Brain pericyte (primary cell): Measurements from ENCODE around the gene ATP13A5.

Experiments
- DNase-seq: peaks from one replicate; pipeline ENCODE4 v3.0.0-alpha.2; 2012; ENCODE audit warnings: low read depth, low spot score

ATP13A5 gene

DNA sequence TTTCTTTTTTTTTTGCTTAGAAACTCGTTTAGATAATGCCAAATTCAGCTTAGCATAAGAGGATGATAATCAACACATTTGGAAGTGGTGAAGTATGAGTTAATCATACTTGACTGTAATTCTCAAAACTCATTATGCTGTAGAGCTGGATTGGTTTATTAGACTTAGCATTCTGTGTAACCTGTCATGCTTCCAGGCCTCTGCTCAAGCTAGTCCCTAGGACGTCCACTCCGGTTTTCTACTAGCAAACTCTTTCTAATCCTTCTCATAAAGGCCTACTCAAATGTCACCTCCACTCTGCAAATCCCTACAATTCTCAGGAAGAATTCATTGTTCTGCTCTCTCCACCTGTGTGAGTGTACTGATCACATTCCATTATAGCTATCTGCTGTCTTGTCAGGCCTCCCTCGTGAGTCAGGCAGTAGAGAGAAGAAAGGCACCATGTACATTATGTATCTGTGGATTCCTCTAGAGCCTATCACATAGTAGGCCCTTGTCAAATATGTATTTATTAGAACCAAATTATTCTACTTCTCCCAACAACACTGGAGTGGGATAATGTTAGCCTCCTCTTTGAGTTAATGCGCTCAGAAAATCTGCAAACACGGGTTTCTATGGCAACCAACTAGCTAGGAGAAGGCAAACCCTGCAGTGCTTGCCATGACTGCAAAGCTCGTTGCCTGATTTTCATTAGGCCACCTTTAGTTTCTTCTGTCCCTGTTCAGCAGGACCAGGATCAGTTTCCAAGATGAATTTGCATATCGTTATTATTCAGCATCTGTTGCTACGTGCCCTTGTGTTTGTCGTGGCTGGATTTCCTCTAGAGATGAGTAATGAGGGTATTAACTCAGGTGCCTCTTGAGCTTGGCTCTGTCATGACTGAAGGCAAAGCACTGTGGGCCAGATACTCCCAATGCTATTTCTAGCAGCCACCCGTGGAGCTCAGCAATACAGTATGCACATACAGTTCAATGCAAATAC, 30.7 kb downstream of the ATP13A5 start:
- DNase-seq: no peak

- DNase-seq: no peak
These were observed 32.3 kb downstream of the ATP13A5 start for GRCh38 chr3:193346259-193346658.

DNA sequence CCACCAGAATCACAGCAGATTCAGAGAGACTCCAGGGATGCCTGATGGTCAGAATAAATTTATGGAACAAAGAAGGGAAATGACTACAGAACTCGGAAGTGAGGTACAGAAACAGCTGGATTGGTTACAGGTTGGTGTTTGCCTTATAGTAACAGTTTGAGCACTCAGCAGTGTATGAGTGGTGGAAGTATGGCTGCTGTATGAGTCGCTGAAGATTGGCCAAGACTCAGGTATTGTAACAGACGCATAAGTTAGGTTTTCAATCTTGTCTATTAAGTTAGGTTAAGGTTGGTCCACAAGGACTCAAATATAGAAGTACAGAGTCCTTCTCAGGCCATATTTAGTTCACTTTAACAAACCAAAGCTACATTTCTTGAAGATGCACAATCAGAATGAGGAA, 33.1 kb downstream of the ATP13A5 start:
- no peak for DNase-seq

DNA sequence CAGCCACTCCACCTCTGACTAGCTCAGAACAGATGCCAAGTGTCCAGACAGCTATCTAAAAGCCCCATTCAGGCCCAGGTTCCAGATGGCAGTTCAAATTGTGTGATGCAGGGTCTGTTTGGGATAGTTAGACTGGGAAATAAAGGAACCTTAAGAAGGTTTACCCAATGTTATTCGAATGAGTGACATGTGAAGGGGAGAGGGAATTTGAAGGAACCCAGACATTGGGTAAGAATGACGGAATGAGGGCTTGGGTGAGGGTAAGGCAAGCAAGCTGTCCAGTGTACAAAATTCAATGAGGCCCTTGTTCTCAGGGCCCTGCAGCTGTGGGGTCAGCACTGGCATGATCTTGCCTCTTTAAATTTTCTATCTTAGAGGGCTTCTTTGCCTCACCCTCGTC, 34.1 kb downstream of the ATP13A5 start:
- no peak for DNase-seq

DNA sequence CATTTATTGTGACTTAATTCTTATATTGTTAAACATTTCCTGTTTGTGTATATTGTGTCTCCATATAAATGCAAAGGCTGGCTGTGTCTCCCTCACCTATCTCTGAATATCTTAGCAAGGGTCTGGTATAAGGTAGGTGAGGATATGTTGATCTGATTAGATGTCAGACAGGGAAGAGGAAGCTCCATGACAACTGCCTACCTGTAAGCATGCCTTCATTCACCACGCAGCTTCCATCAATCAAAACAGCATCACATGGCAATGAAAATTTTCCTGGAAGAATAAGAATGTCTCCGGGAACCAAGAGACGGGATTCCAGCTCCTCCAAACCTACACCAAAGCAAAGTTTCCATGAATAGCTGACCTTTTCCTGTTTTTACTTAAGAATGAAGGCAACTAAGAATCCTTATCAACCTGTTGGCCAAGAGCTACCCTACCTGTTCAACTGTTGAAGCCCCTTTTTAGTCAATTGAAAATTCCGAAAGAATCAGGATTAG, 34.8 kb downstream of the ATP13A5 start:
- DNase-seq: no peak

GRCh38 chr3:193342551-193342950, 36.0 kb downstream of the ATP13A5 start:
- DNase-seq: no peak

DNA sequence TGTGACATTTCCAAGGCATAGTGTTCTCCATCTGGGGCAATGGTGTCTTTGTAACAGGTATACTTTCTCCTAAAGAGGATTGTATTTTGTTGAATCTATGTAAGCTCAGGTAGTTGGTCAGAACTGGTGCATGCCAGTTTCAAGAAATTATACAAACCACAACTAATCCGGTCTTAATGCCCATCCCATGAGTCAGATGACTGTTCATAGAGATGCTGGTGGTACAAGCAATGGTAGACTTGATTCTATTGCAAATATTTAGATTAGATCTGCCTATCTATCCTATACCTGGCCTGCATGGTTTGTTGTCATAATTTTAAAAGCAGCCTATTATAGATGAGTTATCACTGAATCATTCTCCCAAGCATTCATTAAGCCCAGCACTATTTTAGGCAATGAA, 43.5 kb downstream of the ATP13A5 start:
- no peak for DNase-seq

DNA sequence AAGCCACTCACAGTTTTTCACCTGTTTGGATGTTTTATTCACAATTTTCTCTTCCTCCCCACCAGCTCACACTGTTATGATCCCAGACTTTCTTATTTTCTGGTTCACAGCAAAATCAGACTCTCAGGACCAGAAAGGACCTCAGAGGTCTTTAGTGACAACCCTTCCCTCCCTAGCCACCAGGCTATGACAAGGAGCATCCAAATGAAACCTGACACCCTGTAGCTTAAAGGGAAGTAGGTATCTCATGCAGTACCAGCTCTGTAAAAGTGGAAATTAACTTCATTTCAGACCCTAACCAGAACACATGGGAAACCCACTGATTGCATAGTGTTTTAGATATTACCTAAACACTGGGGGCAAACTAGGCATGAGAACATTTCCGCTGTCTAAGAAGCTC, 45.3 kb downstream of the ATP13A5 start:
- DNase-seq: no peak

DNA sequence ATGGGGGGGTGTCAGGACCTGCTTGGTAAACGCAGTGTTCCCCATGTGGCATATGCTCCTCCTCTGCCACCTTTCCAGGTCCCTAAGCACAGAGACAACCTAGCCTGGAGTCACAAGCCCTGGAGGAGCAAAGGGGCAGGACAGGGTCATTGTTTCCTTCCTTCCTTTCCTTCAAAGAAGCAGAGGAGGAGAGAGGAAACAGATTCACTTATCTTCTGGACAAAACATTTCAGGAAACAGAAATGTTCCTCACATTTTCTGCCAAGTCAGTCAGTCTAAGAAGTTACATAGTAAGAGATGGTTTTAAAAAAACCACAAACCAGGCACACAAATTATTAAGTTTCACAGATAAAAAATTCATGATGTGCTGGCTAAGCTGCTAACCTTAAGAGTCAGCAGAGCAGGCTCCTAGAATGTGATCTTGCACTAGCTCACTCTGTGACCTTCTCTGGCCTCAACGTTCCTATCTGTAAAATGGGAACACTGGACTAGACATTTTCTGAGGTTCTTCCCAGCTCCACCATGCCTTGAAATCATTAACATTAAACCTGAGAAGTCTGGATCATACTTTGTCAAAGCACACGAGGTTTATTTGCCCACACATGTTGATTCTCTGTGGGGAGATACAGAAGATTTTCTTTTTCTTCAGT, 47.9 kb downstream of the ATP13A5 start:
- no peak for DNase-seq

GRCh38 chr3:193317682-193318300, 60.8 kb downstream of the ATP13A5 start:
- DNase-seq: no peak

- no peak for DNase-seq
These were observed 64.4 kb downstream of the ATP13A5 start for GRCh38 chr3:193314161-193314560.

DNA sequence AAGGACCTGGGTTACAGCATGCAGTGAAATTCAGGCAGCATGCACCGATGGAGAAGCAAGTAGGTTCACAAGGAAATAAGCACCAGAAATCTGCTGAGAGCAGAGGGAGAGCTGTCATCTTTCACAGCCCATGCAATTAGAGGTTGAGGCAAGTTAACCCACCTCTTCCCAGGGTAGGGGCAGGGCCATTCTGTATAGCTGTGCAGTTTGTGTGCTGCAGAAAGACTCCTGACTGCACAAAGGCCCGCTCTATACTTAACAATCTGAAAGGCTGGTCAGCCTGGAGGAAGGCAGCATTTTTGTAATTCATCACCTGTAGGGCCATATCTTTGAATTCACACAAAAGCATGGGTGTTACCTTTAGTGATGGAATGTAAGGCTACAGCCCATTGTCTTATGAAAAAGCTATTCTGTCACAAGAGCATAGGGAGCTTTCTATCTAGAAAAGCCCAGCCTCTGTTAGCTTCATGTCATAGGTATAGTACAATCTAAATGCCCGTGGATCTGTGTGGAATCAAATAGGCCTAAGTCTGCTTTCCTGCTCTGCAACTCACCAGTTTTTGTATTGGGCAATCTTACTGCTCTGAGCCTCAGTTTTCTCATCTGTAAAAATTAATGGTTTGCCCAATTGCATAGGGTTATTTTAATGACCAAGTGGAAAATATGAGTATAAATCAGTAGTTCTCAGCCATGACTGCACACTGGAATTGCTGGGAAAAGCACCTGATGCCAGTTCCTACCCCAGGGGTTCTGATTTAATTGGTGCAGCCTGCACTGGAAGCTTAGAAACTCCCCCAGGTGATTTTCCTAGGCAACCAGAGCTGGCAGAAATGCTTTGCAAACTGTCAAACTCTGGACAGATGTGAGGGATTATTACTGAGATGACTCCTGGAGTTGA, 65.2 kb downstream of the ATP13A5 start:
- no peak for DNase-seq

GRCh38 chr3:193310914-193311723, 67.4 kb downstream of the ATP13A5 start:
- DNase-seq: no peak

DNA sequence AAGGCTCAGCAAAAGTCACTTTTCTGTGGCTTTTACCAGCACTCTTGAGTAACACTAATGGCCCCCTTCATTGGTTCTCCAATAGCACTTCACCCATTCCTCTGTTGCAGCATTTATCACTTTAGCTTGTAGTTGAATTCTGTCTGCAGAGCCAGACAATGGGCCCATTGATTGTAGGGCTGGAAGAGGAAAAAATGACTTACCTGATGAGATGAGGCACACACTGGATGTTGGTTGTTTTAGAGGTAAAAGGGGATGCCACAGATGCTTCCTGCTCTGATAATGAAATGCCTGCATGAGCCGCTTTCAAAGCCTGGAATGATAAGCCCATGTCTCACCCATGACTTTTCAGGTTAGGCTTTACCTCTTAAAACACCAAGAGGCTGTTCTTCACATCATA, 73.2 kb downstream of the ATP13A5 start:
- DNase-seq: no peak

- no peak for DNase-seq
These were observed 77.1 kb downstream of the ATP13A5 start for GRCh38 chr3:193301433-193301832.

DNA sequence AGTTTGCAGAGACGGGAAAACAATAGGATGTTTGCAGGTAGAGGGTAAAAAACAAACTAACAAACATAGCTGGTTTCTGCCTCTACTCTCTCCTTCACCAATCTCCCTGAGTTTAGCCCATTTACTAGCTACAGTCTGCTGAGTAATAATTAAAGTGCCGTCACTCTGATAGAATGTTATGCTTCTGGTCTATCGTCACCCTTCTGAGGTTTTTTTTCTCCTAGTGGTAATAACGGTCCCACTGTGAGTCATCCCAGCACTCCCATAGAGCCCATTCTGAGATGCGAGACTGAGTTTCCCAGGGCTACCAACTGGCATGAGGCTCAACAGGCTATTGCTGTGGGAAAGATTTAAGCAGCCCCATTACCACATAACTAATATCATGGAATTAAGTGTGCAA, 81.1 kb downstream of the ATP13A5 start:
- DNase-seq: no peak

- DNase-seq: no peak
These were observed 82.6 kb downstream of the ATP13A5 start for GRCh38 chr3:193295985-193296384.

DNA sequence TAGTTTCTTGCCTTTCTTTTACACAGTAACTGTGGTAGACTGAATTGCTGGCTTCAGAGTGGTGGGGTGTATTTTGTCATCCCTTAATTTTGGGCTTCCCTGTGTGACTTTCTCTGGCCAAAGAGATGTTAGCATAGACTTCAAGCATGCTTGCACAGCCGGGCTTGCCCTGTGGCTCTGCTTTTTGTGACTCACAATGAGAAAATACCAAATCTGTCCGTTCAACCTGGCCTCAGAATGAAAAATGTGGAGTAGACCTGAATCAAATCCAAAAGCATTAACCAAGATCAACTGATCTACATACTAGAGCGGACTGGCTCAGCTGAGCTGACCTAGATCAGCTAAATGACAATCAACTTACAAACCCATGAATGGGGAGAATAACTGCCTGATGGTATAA, 86.2 kb downstream of the ATP13A5 start:
- DNase-seq: no peak

GRCh38 chr3:193271101-193271840, 107.3 kb downstream of the ATP13A5 start:
- DNase-seq: no peak

DNA sequence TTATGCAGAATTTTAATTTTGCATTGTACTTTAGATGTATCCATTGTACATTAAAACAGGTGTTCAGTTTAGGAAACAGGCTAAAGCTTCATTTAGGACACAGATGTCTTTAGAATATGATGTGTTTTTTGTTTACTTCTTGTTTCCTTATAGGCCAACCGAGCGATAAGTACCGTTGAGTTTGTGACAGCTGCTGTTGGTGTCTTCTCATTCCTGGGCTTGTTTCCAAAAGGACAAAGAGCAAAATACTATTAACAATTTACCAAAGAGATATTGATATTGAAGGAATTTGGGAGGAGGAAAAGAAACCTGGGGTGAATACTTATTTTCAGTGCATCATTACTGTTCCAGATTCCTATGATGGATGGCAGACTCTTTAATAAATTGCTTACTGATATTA, 108.1 kb downstream of the ATP13A5 start:
- no peak for DNase-seq
